Astrocyte of the spinal cord (primary cell): ENCODE results near the gene BYSL.

ENCODE experiments used
- DNase-seq: peaks from one replicate; pipeline ENCODE4 v3.0.0; 2011; ENCODE audit warnings: low read depth, low spot score
- H3K4me3 ChIP-seq: 2 replicates; pipeline ENCODE4 v1.5.1; 2011; ENCODE audit warnings: low read depth, mild to moderate bottlenecking, low read length, moderate library complexity
- CTCF ChIP-seq: IDR thresholded peaks from 2 replicates; pipeline ENCODE4 v1.5.1; 2012; ENCODE audit warnings: low read depth, mild to moderate bottlenecking, low read length, inconsistent platforms
- in situ Hi-C: cut with HindIII; loops from 2 replicates; pipeline ENCODE4 v1.10.0; 2017; ENCODE audit warnings: low sequenced_read_pairs

BYSL gene

GRCh38 chr6:41955412-41955811 is 34.1 kb downstream of the BYSL start:
- no peak for DNase-seq
- TF ChIP-seq CTCF: no peak
- in situ Hi-C loops: no loop called here
- no peak overlapping the region for H3K4me3 ChIP-seq

- DNase-seq: no peak
- no peak for TF ChIP-seq CTCF
- H3K4me3 ChIP-seq: no peak overlapping the region
- in situ Hi-C loops: no loop called here
These were observed 35.8 kb downstream of the BYSL start for GRCh38 chr6:41957117-41957516.

- DNase-seq: no peak
- H3K4me3 ChIP-seq: no peak overlapping the region
- in situ Hi-C loops: no loop called here
- no peak for TF ChIP-seq CTCF
These were observed 36.9 kb downstream of the BYSL start for GRCh38 chr6:41958022-41958856.

- no peak for TF ChIP-seq CTCF
- H3K4me3 ChIP-seq: no peak overlapping the region
- no peak for DNase-seq
- in situ Hi-C loops: no loop called here
These were observed 38.7 kb downstream of the BYSL start for GRCh38 chr6:41960028-41960427.

GRCh38 chr6:41963371-41963770 is 42.1 kb downstream of the BYSL start:
- in situ Hi-C loops: no loop called here
- TF ChIP-seq CTCF: no peak
- no peak for DNase-seq
- H3K4me3 ChIP-seq: no peak overlapping the region

- DNase-seq: no peak
- no peak overlapping the region for H3K4me3 ChIP-seq
- in situ Hi-C loops: no loop called here
- no peak for TF ChIP-seq CTCF
These were observed 43.0 kb downstream of the BYSL start for GRCh38 chr6:41964201-41964887.
